H1 (cell line): Measurements from ENCODE around the gene ARFRP1.

ENCODE experiments used
- KDM1A ChIP-seq: fragments of 200-600, 300-600 bp; sonication (generic); IDR thresholded peaks from 2 replicates; pipeline ENCODE4 v1.7.1; 2016; ENCODE audit warnings: mild to moderate bottlenecking, low read length, borderline replicate concordance
- YY1 ChIP-seq: IDR thresholded peaks from 2 replicates; pipeline ENCODE4 v1.6.1; 2011; ENCODE audit warnings: low read depth, mild to moderate bottlenecking, low read length
- TF ChIP-seq, protein P1 (sequence below), 3 experiments: IDR thresholded peaks; 1 replicate in 2 of 3; 2 replicates in 1 of 3; pipeline versions ENCODE4 v1.5.1 to v1.6.1; 2011; ENCODE audit warnings: low read length in 3 of 3, mild to moderate bottlenecking in 3 of 3, inconsistent platforms in 2 of 3, low read depth in 1 of 3, moderate library complexity in 1 of 3; ENCODE audit not compliant: insufficient read depth in 1 of 3; ENCODE audit errors: control extremely low read depth in 1 of 3

DNA sequence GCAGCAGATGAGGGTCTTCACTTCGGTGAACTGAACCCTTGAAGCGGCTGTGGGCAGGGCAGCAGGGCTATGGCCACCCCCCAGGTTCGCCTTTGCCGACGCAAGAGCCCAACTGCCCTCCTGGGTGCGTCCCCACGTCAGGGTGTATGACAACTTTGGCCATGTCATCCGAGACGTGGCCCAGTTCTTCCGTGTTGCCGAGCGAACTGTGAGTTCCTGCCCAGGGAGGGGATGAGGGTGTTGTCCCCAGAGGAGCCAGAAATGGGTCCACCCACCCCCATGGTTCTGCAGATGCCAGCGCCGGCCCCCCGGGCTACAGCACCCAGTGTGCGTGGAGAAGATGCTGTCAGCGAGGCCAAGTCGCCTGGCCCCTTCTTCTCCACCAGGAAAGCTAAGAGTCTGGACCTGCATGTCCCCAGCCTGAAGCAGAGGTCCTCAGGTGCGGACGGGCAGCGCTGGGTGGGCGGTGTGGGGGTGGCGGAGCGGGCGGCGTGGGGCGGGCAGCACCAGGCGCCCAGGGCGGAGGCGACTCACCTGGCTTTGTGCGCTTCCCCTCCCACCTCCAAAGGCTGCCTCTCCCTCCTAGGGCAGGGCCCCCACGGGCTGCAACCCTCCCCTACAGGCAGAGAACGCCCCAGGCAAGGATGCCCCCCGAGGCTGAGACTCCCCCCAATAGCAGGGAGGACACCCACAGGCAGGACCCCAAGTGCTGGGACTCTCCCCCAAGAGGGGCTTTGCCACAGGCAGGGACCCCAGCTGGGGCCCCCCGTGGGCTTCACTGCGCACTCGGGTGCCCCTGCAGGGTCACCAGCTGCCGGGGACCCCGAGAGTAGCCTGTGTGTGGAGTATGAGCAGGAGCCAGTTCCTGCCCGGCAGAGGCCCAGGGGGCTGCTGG, 17.5 kb downstream of the ARFRP1 start:
- TF ChIP-seq YY1: no peak
- TF ChIP-seq, protein P1, sequence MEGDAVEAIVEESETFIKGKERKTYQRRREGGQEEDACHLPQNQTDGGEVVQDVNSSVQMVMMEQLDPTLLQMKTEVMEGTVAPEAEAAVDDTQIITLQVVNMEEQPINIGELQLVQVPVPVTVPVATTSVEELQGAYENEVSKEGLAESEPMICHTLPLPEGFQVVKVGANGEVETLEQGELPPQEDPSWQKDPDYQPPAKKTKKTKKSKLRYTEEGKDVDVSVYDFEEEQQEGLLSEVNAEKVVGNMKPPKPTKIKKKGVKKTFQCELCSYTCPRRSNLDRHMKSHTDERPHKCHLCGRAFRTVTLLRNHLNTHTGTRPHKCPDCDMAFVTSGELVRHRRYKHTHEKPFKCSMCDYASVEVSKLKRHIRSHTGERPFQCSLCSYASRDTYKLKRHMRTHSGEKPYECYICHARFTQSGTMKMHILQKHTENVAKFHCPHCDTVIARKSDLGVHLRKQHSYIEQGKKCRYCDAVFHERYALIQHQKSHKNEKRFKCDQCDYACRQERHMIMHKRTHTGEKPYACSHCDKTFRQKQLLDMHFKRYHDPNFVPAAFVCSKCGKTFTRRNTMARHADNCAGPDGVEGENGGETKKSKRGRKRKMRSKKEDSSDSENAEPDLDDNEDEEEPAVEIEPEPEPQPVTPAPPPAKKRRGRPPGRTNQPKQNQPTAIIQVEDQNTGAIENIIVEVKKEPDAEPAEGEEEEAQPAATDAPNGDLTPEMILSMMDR (IDR thresholded peaks at IDR 0.05; ENCODE audit: control extremely low read depth in 1 of 3, insufficient read depth in 1 of 3, low read depth in 1 of 3, low read length in 3 of 3): no peak
- no peak for TF ChIP-seq KDM1A
